ENCODE measurements around the gene ANKS4B.

GRCh38 chr16:21300309-21301167 lies 67.0 kb downstream of the ANKS4B start:
- TF ChIP-seq POLR2AphosphoS5 (IDR thresholded peaks at IDR 0.05), result peak; percentile 82 to 91
- peak; percentile 84 to 92 (median 86) for TF ChIP-seq CTCF (IDR thresholded peaks at IDR 0.05)
- TF ChIP-seq POLR2A (IDR thresholded peaks at IDR 0.05; ENCODE audit: low read depth), result no peak
